Central memory CD8-positive, alpha-beta T cell (primary cell): ENCODE results near the gene LARP4B.
A peak's percentile ranks its signal among the peaks of the same experiment; 100 is the strongest.

Experiments
- ATAC-seq: fragments of 150-1000 bp; cut with Tn5 transposase; replicated peaks from 2 replicates; pipeline ENCODE4 v1.10.0; 2022; ENCODE audit warnings: mild to moderate bottlenecking, moderate FRiP score, moderate number of reproducible peaks; ENCODE audit not compliant: poor library complexity, severe bottlenecking; ENCODE audit errors: extremely low read depth
- DNase-seq, 2 donors: peaks; one replicate each; pipeline ENCODE4 v3.0.0; 2021; ENCODE audit warnings: low spot score in 2 of 2
- H3K27ac Mint-ChIP-seq: one replicate; pipeline ENCODE4 v1.8.0; 2022; ENCODE audit warnings: low read depth, mild to moderate bottlenecking, moderate library complexity, mixed read lengths
- H3K27me3 Mint-ChIP-seq: one replicate; pipeline ENCODE4 v1.8.0; 2022; ENCODE audit warnings: mixed read lengths
- H3K36me3 Mint-ChIP-seq: one replicate; pipeline ENCODE4 v1.8.0; 2022; ENCODE audit warnings: mild to moderate bottlenecking, moderate library complexity, mixed read lengths; ENCODE audit not compliant: insufficient read depth
- H3K4me1 Mint-ChIP-seq: one replicate; pipeline ENCODE4 v1.8.0; 2022; ENCODE audit warnings: mixed read lengths
- H3K4me3 Mint-ChIP-seq: one replicate; pipeline ENCODE4 v1.8.0; 2022; ENCODE audit warnings: mild to moderate bottlenecking, moderate library complexity, mixed read lengths
- H3K9me3 Mint-ChIP-seq: one replicate; pipeline ENCODE4 v1.8.0; 2022; ENCODE audit warnings: mixed read lengths

Gene LARP4B

GRCh38 chr10:870564-871166 is 60.8 kb downstream of the LARP4B start:
- Mint-ChIP-seq H3K9me3 (no peaks in the 10 kb centered on the region), H3K36me3 (peaks cover 14% of the 10 kb centered on the region), H3K4me1 (peaks cover 47% of the 10 kb centered on the region), H3K27me3 (no peaks in the 10 kb centered on the region), H3K4me3 (no peak overlapping the region), H3K27ac (peak overlapping the region; percentile 52)
- DNase-seq, result no peak
- no peak for ATAC-seq

GRCh38 chr10:869171-869570 is 62.3 kb downstream of the LARP4B start:
- no peaks in the 10 kb centered on the region for H3K9me3 Mint-ChIP-seq
- DNase-seq, result no peak
- no peak overlapping the region for H3K4me3 Mint-ChIP-seq
- H3K4me1 Mint-ChIP-seq, result peaks cover 49% of the 10 kb centered on the region
- no peak overlapping the region for H3K27ac Mint-ChIP-seq
- ATAC-seq, result no peak
- H3K27me3 Mint-ChIP-seq, result no peaks in the 10 kb centered on the region
- H3K36me3 Mint-ChIP-seq, result peaks cover 17% of the 10 kb centered on the region

GRCh38 chr10:867807-868206 is 63.7 kb downstream of the LARP4B start:
- H3K27ac Mint-ChIP-seq, result no peak overlapping the region
- DNase-seq (no peak), ATAC-seq (no peak)
- no peak overlapping the region for H3K4me3 Mint-ChIP-seq
- peaks cover 23% of the 10 kb centered on the region for H3K36me3 Mint-ChIP-seq
- peaks cover 45% of the 10 kb centered on the region for H3K4me1 Mint-ChIP-seq
- H3K9me3 Mint-ChIP-seq, result no peaks in the 10 kb centered on the region
- H3K27me3 Mint-ChIP-seq, result no peaks in the 10 kb centered on the region

- H3K9me3 Mint-ChIP-seq, result no peaks in the 10 kb centered on the region
- H3K4me1 Mint-ChIP-seq, result peaks cover 32% of the 10 kb centered on the region
- H3K27me3 Mint-ChIP-seq, result no peaks in the 10 kb centered on the region
- H3K36me3 Mint-ChIP-seq, result peaks cover 32% of the 10 kb centered on the region
- H3K27ac Mint-ChIP-seq, result peak overlapping the region; percentile 20
- no peak overlapping the region for H3K4me3 Mint-ChIP-seq
- ATAC-seq (no peak), DNase-seq (no peak)
These were observed 64.9 kb downstream of the LARP4B start for GRCh38 chr10:866577-866941.

- peak overlapping the region; percentile 38 for H3K27ac Mint-ChIP-seq
- peaks cover 27% of the 10 kb centered on the region for H3K4me1 Mint-ChIP-seq
- H3K9me3 Mint-ChIP-seq, result no peaks in the 10 kb centered on the region
- DNase-seq, result no peak
- ATAC-seq, result no peak
- H3K27me3 Mint-ChIP-seq, result no peaks in the 10 kb centered on the region
- H3K4me3 Mint-ChIP-seq, result no peak overlapping the region
- H3K36me3 Mint-ChIP-seq, result peaks cover 37% of the 10 kb centered on the region
These were observed 65.5 kb downstream of the LARP4B start for GRCh38 chr10:865924-866576.

- DNase-seq, result no peak
- Mint-ChIP-seq H3K27ac (peak overlapping the region; percentile 38), H3K9me3 (no peaks in the 10 kb centered on the region), H3K27me3 (no peaks in the 10 kb centered on the region), H3K4me1 (peaks cover 22% of the 10 kb centered on the region), H3K4me3 (no peak overlapping the region), H3K36me3 (peaks cover 44% of the 10 kb centered on the region)
- no peak for ATAC-seq
These were observed 66.2 kb downstream of the LARP4B start for GRCh38 chr10:865257-865656.

- H3K27ac Mint-ChIP-seq, result no peak overlapping the region
- no peak overlapping the region for H3K4me3 Mint-ChIP-seq
These were observed 71.0 kb downstream of the LARP4B start for GRCh38 chr10:860519-860918.

GRCh38 chr10:856416-857157 is 74.9 kb downstream of the LARP4B start:
- Mint-ChIP-seq H3K36me3 (peaks cover 30% of the 10 kb centered on the region), H3K27ac (peak overlapping the region; percentile 7), H3K4me3 (no peak overlapping the region), H3K4me1 (peaks cover 22% of the 10 kb centered on the region), H3K9me3 (no peaks in the 10 kb centered on the region), H3K27me3 (no peaks in the 10 kb centered on the region)
- DNase-seq (no peak), ATAC-seq (no peak)

More at GRCh38 chr10:860519-860918, 71.0 kb downstream of the LARP4B start:
- Mint-ChIP-seq H3K36me3 (peaks cover 49% of the 10 kb centered on the region), H3K27me3 (no peaks in the 10 kb centered on the region), H3K9me3 (no peaks in the 10 kb centered on the region), H3K4me1 (peaks cover 10% of the 10 kb centered on the region)
- DNase-seq (no peak), ATAC-seq (no peak)

- Mint-ChIP-seq H3K36me3 (peaks cover 25% of the 10 kb centered on the region), H3K27me3 (no peaks in the 10 kb centered on the region), H3K27ac (no peak overlapping the region), H3K9me3 (peaks cover 5% of the 10 kb centered on the region), H3K4me1 (peaks cover 31% of the 10 kb centered on the region), H3K4me3 (no peak overlapping the region)
- ATAC-seq (no peak), DNase-seq (no peak)
These were observed 75.8 kb downstream of the LARP4B start for GRCh38 chr10:855671-856070.

- Mint-ChIP-seq H3K27me3 (no peaks in the 10 kb centered on the region), H3K4me3 (no peak overlapping the region), H3K4me1 (peaks cover 37% of the 10 kb centered on the region), H3K9me3 (peaks cover 5% of the 10 kb centered on the region), H3K36me3 (peaks cover 21% of the 10 kb centered on the region), H3K27ac (peak overlapping the region; percentile 54)
- ATAC-seq (no peak), DNase-seq (no peak)
These were observed 76.4 kb downstream of the LARP4B start for GRCh38 chr10:855079-855478.

- H3K9me3 Mint-ChIP-seq, result peaks cover 5% of the 10 kb centered on the region
- H3K4me1 Mint-ChIP-seq, result peaks cover 58% of the 10 kb centered on the region
- peak overlapping the region; percentile 30 for H3K27ac Mint-ChIP-seq
- no peak overlapping the region for H3K4me3 Mint-ChIP-seq
- ATAC-seq, result no peak
- no peaks in the 10 kb centered on the region for H3K27me3 Mint-ChIP-seq
- DNase-seq, result no peak
- H3K36me3 Mint-ChIP-seq, result peaks cover 16% of the 10 kb centered on the region
These were observed 78.5 kb downstream of the LARP4B start for GRCh38 chr10:853017-853416.

- ATAC-seq (no peak), DNase-seq (no peak)
- Mint-ChIP-seq H3K9me3 (peaks cover 5% of the 10 kb centered on the region), H3K36me3 (peaks cover 16% of the 10 kb centered on the region), H3K27me3 (no peaks in the 10 kb centered on the region), H3K4me3 (no peak overlapping the region), H3K27ac (peak overlapping the region; percentile 30), H3K4me1 (peaks cover 62% of the 10 kb centered on the region)
These were observed 79.1 kb downstream of the LARP4B start for GRCh38 chr10:852386-852785.

DNA sequence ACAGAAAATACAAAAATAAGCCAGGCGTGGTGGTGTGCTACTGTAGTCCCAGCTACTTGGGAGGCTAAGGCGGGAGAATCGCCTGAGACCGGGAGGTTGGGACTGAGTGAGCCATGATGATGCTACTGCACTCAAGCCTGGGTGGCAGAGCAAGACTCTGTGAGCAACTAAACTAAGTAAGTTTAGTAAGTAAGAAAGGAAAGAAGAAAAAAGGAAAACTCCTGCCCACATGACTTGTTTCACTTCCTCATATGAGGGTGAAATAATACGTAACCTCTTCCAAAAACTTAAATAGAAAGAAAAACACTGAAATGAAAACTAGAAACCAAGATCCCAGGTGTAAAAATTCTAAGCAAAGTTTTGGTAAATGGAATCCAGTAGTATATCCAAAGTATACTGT is 79.6 kb downstream of the LARP4B start:
- Mint-ChIP-seq H3K27ac (peak overlapping the region; percentile 30), H3K36me3 (peaks cover 16% of the 10 kb centered on the region), H3K27me3 (no peaks in the 10 kb centered on the region), H3K9me3 (peaks cover 5% of the 10 kb centered on the region), H3K4me3 (no peak overlapping the region), H3K4me1 (peaks cover 62% of the 10 kb centered on the region)
- no peak for DNase-seq
- ATAC-seq, result no peak
